Transverse colon (tissue), 4 donors: Measurements from ENCODE around the gene OR6C76. TPM values are rescaled to one million over a fixed set of nuclear protein-coding genes. Genes with fewer than 3 reads are reported as not detected.
"Not testable (repeated sequence)": the region's sequence is repeated elsewhere in the genome, so short reads cannot be mapped to it uniquely, and the experiment has no call there.

ENCODE experiments used
- DNase-seq: peaks from one replicate; pipeline ENCODE4 v3.0.0-alpha.2; 2019
- H3K27ac ChIP-seq, 4 donors: fragments of 200-600 bp; sonication (generic); 2 replicates each; pipeline ENCODE4 v1.5.1; 2016 to 2018; ENCODE audit warnings: inconsistent platforms in 4 of 4
- H3K27me3 ChIP-seq: fragments of 200-600 bp; sonication (generic); 2 replicates; pipeline ENCODE4 v1.5.1; 2017; ENCODE audit warnings: inconsistent platforms
- H3K36me3 ChIP-seq, 4 donors: fragments of 200-600 bp; sonication (generic); 2 replicates each; pipeline ENCODE4 v1.5.1; 2017 to 2019; ENCODE audit warnings: inconsistent platforms in 4 of 4
- H3K4me1 ChIP-seq, 4 donors: fragments of 200-600 bp; sonication (generic); 2 replicates each; pipeline ENCODE4 v1.5.1; 2017 to 2020; ENCODE audit warnings: inconsistent platforms in 4 of 4
- H3K4me3 ChIP-seq, 4 donors: fragments of 200-600 bp; sonication (generic); 1 replicate in 1 of 4; 2 replicates in 3 of 4; pipeline versions ENCODE4 v1.5.1 to v1.6.1; 2017 to 2019; ENCODE audit warnings: inconsistent platforms in 4 of 4
- H3K9me3 ChIP-seq, 2 donors: fragments of 200-600 bp; sonication (generic); 2 replicates each; pipeline ENCODE4 v1.5.1; 2017 to 2019; ENCODE audit warnings: inconsistent platforms in 2 of 2
- CTCF ChIP-seq, 5 experiments: fragments of 200-600 bp in 3 of 5; fragments of 450-650 bp in 2 of 5; sonication (generic) in 3 of 5; IDR thresholded peaks; 1 replicate in 2 of 5; 2 replicates in 3 of 5; pipeline ENCODE4 v1.5.1; 2016 to 2017; ENCODE audit warnings: antibody characterized with exemption in 5 of 5, inconsistent platforms in 3 of 5, mild to moderate bottlenecking in 2 of 5, moderate library complexity in 1 of 5
- EP300 ChIP-seq: sonication (generic); formaldehyde crosslinking; IDR thresholded peaks from one replicate; pipeline ENCODE4 v1.6.1; 2017; ENCODE audit warnings: antibody characterized with exemption, low read depth
- POLR2A ChIP-seq: fragments of 450-650 bp; IDR thresholded peaks from one replicate; pipeline ENCODE4 v1.6.1; 2016; ENCODE audit warnings: antibody characterized with exemption, mild to moderate bottlenecking, moderate library complexity
- POLR2AphosphoS5 ChIP-seq, 3 donors: sonication (generic); formaldehyde crosslinking; IDR thresholded peaks; one replicate each; pipeline ENCODE4 v1.6.1; 2016; ENCODE audit warnings: antibody characterized with exemption in 3 of 3
- WGBS, 2 donors: methylation state at CpG; one replicate each; pipeline ENCODE4 v1.1.5; 2018; ENCODE audit warnings: low coverage in 1 of 2; 5-methylcytosine and 5-hydroxymethylcytosine counted together
- in situ Hi-C, 4 donors: fragments of 200-750 bp; cut with MboI; loops; one replicate each; pipeline versions ENCODE4 v1.15.0 to v1.15.1; 2017; ENCODE audit warnings: low sequenced_read_pairs in 3 of 4, low pct_ligation_motif_present in 1 of 4, low pct_unique_long_range_greater_than_20kb in 1 of 4
- intact Hi-C: fragments of 100-400 bp; cut with DNase I; formaldehyde crosslinking; loops from one replicate; pipeline ENCODE4 v1.15.1; 2023; ENCODE audit warnings: low total_unique reads
- total RNA-seq, 4 donors: library from RNA; depleted of rRNA; stranded (reverse); fragments of >200 nt; gene quantifications; one replicate each; pipeline ENCODE4 v1.1.0, GENCODE V29; 2016

The OR6C76 gene
- total RNA-seq, 4 donors from 2014 or later, result not detected

- 96 to 100% methylated on average over 1 of the region's 1 CpG for WGBS, 2 donors
- intact Hi-C loops, result no loop called here
- Histone ChIP-seq H3K27ac (no peak overlapping the region), H3K4me1 (peaks cover 0 to 5% (median 1%) of the 10 kb centered on the region in 4 donors), H3K9me3 (no peaks in the 10 kb centered on the region), H3K36me3 (no peaks in the 10 kb centered on the region), H3K27me3 (no peaks in the 10 kb centered on the region), H3K4me3 (no peak overlapping the region)
- DNase-seq, result no peak
- no peak for TF ChIP-seq POLR2AphosphoS5 (IDR thresholded peaks at IDR 0.05)
- in situ Hi-C loops, result no loop called here
Observed at GRCh38 chr12:55416961-55417360, 9.1 kb upstream of the OR6C76 start.

- in situ Hi-C loops, result no loop called here
- peaks cover 0 to 1% (median 0%) of the 10 kb centered on the region in 4 donors for H3K4me1 ChIP-seq
- 92% methylated on average over 2 of the region's 2 CpGs; no CpG with 5 or more reads in 1 of the 2 donors for WGBS, 2 donors
- intact Hi-C loops, result no loop called here
- no peak for DNase-seq
- no peak overlapping the region for H3K27ac ChIP-seq
- TF ChIP-seq EP300 (no peak), POLR2AphosphoS5 (IDR thresholded peaks at IDR 0.05) (no peak), POLR2A (no peak), CTCF (IDR thresholded peaks at IDR 0.05) (no peak)
- no peaks in the 10 kb centered on the region for H3K9me3 ChIP-seq
- no peaks in the 10 kb centered on the region for H3K27me3 ChIP-seq
- no peaks in the 10 kb centered on the region for H3K36me3 ChIP-seq
- H3K4me3 ChIP-seq, result no peak overlapping the region
Observed at GRCh38 chr12:55420307-55420962, 5.6 kb upstream of the OR6C76 start.

GRCh38 chr12:55428331-55429243 is 2.5 kb downstream of the OR6C76 start:
- TF ChIP-seq CTCF (IDR thresholded peaks at IDR 0.05) (no peak), EP300 (no peak), POLR2A (no peak), POLR2AphosphoS5 (IDR thresholded peaks at IDR 0.05) (no peak)
- in situ Hi-C loops, result no loop called here
- Histone ChIP-seq H3K4me1 (no peaks in the 10 kb centered on the region), H3K9me3 (no peaks in the 10 kb centered on the region), H3K27me3 (no peaks in the 10 kb centered on the region), H3K27ac (no peak overlapping the region), H3K36me3 (no peaks in the 10 kb centered on the region), H3K4me3 (no peak overlapping the region)
- intact Hi-C loops, result no loop called here
- DNase-seq, result no peak
- WGBS, 2 donors, result 28 to 46% methylated on average over 1 of the region's 1 CpG

- DNase-seq, intact Hi-C loops, H3K9me3 ChIP-seq, H3K27ac ChIP-seq, H3K27me3 ChIP-seq, H3K4me1 ChIP-seq, H3K36me3 ChIP-seq, in situ Hi-C loops, H3K4me3 ChIP-seq: not testable (repeated sequence)
- 54 to 79% methylated on average over 3 to 5 of the region's 5 CpGs for WGBS, 2 donors
Observed at GRCh38 chr12:55441233-55441632, 15.2 kb downstream of the OR6C76 start.

- intact Hi-C loops, result no loop called here
- Histone ChIP-seq H3K4me3 (no peak within 1 kb of the TSS), H3K27me3 (no peaks in the 10 kb centered on the region), H3K9me3 (no peaks in the 10 kb centered on the region), H3K36me3 (no peaks in the 10 kb centered on the region), H3K27ac (no peak within 1 kb of the TSS), H3K4me1 (no peaks in the 10 kb centered on the region)
- no peak for TF ChIP-seq CTCF (IDR thresholded peaks at IDR 0.05)
- no peak for TF ChIP-seq EP300
- no peak for TF ChIP-seq POLR2AphosphoS5 (IDR thresholded peaks at IDR 0.05)
- TF ChIP-seq POLR2A, result no peak
- DNase-seq, result no peak
- in situ Hi-C loops, result no loop called here
- 14 to 32% methylated on average over 2 of the region's 2 CpGs for WGBS, 2 donors
Observed at GRCh38 chr12:55443776-55444175, 17.7 kb downstream of the OR6C76 start, which contains the start of gene OR6C2. OR6C2 (plus strand) TSS chr12:55444076; CDS start chr12:55452214, 8,138 bp downstream.
